GM12892 (cell line): ENCODE measurements around the gene PTHLH.

Experiments used
- DNase-seq: peaks from one replicate; pipeline ENCODE4 v3.0.0; 2011; ENCODE audit not compliant: insufficient read length
- FAIRE-seq: peaks from 2 replicates; lab custom pipeline; 2011; peaks lifted over from hg19 to GRCh38; lab: Jason Lieb, UNC
- POLR2A ChIP-seq: IDR thresholded peaks from 2 replicates; pipeline ENCODE4 v1.6.1; 2011; ENCODE audit warnings: low read depth, low read length, control low read depth
- POLR2AphosphoS5 ChIP-seq: IDR thresholded peaks from 2 replicates; pipeline ENCODE4 v1.6.1; 2011; ENCODE audit warnings: low read depth, low read length, control low read depth
- TAF1 ChIP-seq: IDR thresholded peaks from 2 replicates; pipeline ENCODE4 v1.6.1; 2011; ENCODE audit warnings: low read depth, mild to moderate bottlenecking, control low read depth, low read length, borderline replicate concordance

Gene PTHLH

DNA sequence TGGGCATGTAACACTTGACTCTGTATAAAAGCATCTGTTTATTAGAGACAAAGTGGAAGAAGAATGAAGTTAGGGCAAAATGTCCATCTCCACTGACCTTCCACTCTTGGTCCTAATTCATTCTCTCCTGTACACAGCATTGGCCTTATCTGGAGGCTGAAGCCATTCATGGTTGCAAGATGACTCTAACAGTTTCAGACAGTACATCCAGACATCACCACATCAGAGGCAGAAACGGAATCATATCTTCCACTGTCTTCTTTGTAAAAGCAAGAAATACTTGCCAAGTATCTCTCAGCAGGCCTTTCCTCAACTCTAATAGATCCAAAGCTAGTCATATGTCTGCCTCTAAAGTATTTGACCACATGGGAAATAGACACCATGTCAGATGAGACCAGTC, 41.1 kb downstream of the PTHLH start:
- FAIRE-seq, result no peak
- TF ChIP-seq POLR2A (no peak), TAF1 (no peak), POLR2AphosphoS5 (no peak)
- no peak for DNase-seq

DNA sequence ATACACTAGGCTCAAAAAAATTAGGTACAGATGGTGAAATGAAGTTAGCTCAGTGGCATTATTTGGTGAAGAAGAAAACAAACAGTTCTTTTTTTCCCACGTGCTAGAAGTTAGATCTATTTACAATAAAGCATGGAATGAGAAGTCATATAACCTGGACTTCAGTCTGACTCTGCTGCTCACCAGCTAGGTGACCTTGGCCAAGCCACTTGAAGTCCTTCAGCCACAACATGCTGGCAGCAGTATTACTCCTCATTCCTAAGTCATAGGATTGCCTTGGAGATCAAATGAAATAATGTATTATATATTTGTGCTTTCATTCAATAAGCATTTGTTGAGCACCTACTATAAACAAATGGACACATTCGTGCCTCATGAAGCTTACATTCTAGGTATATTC, 45.2 kb downstream of the PTHLH start:
- no peak for TF ChIP-seq TAF1
- TF ChIP-seq POLR2A, result no peak
- no peak for TF ChIP-seq POLR2AphosphoS5
- no peak for DNase-seq
- FAIRE-seq, result no peak

DNA sequence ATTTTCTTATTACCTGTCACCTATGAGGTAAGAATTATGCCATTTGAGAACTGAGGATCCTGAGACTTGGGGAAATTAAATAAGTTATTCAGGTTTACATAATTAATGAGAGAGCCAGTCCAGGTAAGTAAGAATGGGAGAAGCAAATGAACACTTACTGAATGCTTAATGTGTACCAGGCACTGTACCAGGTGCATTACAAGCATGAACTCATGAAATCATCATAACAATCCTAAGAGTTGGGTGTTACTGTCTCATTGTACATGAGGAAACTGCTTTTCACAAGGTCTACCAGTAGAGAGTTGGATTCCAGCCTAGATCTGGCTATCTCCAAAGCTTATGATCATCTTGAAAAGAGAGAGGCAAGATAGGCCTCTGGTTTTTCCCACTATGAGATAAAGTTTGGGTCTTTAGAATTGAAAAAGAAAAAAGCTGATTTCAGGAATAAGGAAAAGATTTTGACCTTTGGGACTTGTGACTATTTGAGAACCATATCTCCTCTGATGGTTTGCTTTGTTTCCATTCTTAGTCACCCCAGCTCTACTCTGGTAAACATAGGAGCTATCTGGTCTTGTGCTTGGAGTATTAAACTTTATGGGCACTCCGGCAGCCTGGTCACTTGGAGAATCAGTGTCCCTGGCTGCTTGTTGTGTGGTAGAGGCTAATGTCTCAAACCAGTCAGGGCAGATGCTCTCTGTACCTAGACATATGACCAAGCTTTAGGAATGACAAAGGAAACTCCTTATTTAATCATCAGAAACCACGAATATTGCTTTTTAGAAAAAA, 48.0 kb downstream of the PTHLH start:
- FAIRE-seq (no peak), DNase-seq (no peak)
- TF ChIP-seq POLR2AphosphoS5, result no peak

DNA sequence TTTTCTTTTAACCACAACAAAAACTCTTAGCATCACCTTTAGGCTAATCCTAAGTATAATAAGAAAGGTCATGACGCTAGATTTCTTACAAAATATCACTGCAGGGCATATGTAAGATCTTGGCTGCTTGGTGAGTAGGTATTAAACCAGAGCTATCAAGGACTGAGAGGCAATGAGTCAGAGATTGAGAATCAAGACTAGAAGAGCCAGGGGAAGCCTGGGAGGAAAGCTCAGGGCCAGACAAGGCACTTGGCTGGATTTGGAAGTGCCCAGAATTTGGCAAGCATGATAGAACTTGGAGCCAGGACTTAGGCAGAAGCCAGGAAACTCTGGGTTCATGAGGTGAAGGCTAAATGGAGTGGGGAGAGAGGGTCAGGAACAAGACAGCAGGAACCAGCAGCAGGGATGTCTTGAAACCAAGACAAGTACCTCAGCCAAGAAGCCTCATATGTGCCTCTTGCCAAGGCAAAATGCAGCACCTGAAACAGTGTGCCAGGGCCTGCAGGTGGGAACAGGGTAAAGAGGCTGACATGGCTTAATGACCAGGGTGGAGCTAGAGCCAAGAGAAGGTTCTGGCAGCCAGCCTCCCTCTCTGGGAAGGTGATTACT, 49.9 kb downstream of the PTHLH start:
- FAIRE-seq (no peak), DNase-seq (no peak)
- no peak for TF ChIP-seq POLR2AphosphoS5
- no peak for TF ChIP-seq TAF1
- no peak for TF ChIP-seq POLR2A

DNA sequence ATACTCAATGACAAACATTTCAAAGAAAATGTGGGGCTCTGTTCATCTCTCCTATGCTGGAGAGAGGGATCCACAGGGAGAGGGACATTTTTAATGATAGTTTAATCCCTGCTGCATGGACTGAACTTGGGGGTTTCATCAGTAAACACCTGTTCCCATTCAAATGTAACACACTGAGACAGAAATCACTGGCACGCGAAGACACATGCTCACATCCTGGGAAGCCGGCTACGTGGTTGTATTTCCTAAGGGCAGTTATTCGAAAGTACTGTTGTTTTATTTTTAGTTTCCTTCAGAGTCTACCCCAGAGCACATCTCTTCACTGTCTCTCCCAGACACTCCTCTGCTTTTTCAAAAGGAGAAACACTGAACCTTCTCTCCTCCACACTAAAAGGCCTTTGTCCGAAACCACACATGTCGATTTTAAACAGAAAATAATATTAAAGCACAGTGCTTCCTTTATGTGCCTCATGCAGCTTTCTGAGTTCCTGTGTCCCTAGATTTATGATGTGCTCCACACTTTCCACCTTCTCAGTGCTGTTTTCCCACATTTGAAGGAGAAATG, 52.8 kb downstream of the PTHLH start:
- FAIRE-seq (no peak), DNase-seq (no peak)
- TF ChIP-seq TAF1, result no peak
- no peak for TF ChIP-seq POLR2A
- TF ChIP-seq POLR2AphosphoS5, result no peak

DNA sequence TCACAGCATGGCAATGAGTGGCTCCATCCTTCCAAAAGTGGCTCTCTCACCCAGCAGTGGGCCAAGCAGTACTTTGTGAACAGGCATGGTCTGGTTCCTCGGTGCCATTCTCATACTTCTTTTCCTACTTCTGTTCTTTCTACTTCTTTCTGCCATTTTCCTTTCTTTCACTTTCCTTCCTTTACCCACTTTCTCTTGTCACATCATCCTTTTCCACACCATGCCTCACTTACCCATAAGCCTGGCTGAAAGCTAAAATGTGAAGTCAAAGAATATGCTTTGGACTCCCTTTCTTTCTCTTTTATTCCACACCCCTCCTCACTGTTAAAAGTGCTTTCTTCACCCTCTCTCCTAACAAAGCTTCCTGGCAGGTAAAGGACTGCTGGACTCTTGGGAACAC, 57.0 kb downstream of the PTHLH start:
- TF ChIP-seq TAF1 (no peak), POLR2AphosphoS5 (no peak)
- no peak for DNase-seq
- no peak for FAIRE-seq

DNA sequence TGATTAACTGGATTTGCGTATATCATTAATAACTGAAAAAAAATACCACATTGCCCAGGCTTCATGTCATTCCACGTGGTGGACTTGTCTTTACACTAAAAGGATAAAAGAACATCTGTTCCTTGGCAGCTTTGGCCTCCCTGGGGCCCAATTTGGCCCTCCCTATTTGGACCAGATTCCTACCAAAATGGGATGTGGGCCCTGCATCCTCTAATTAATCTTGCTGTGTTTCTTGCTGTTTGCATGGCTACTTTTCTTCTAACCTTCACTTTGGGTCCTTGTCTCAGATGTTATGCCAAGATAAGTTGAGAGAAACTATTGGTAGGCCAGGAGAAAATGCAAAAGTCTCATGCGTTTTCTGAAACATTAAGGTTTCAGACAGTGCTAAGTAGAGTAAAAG, 57.5 kb downstream of the PTHLH start:
- TF ChIP-seq POLR2A (no peak), POLR2AphosphoS5 (no peak), TAF1 (no peak)
- FAIRE-seq, result no peak
- DNase-seq, result no peak

DNA sequence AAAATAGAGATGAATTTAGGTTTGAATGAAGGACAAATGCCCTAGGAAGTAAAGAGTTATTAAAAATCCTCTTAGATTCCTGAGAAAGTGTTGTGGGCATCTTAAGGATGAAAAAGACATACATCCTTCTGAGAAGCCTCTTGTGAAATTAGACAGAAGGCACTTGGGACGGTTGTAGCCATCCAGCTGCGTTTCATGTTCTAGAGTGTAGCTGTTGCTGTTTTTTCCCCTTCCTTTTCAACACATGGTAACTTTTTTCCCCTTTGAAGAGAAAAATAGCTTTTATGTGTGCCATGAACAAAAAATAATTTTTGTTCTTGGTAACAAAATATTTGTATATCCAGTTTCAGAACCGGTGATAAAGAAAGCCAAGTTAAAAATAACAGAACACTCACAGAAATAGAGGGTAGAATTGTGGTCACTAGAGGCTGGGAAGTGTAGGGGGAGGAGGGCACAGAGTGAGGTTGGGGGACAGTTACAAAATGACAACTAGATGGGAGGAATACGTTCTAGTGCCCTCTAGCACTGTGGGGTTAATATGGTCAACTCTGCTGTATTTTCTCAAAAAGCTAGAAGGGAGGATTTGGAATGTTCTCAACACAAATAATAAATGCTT, 58.4 kb downstream of the PTHLH start:
- FAIRE-seq (no peak), DNase-seq (no peak)
- no peak for TF ChIP-seq POLR2AphosphoS5
- no peak for TF ChIP-seq TAF1
- no peak for TF ChIP-seq POLR2A

DNA sequence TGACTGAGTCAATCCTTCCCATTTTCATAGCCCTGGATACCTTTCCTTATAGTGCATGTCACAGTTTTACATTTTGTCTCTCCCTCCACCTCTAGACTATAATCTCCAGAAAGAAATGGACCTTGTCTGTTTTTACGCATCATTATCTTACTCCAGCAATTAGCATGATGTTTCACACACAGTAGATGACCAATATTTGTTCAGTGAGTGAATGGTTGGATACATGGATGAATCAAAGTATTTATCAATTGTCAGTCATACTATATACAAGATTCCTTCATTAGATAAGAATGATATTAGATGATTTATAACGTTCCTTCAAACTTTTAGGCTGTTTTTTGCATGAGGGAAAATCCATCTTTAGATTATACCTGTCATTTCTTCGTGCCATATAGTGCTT, 61.1 kb downstream of the PTHLH start:
- no peak for DNase-seq
- TF ChIP-seq TAF1 (no peak), POLR2AphosphoS5 (no peak), POLR2A (no peak)
- no peak for FAIRE-seq
